Duodenal mucosa (tissue), 2 donors: ENCODE measurements around the gene CYP26C1.

Source experiments
- H3K27ac ChIP-seq: one replicate; pipeline ENCODE4 v1.7.0; 2013; ENCODE audit warnings: low read depth, low read length
- H3K27me3 ChIP-seq, 2 donors: one replicate each; pipeline ENCODE4 v1.7.0; 2013; ENCODE audit warnings: low read length in 2 of 2, control low read depth in 1 of 2; ENCODE audit not compliant: insufficient read depth in 2 of 2, control insufficient read depth in 1 of 2
- H3K36me3 ChIP-seq, 2 donors: one replicate each; pipeline ENCODE4 v1.7.0; 2013; ENCODE audit warnings: low read length in 2 of 2, control low read depth in 1 of 2; ENCODE audit not compliant: insufficient read depth in 2 of 2, control insufficient read depth in 1 of 2
- H3K4me1 ChIP-seq, 2 donors: one replicate each; pipeline ENCODE4 v1.7.0; 2013; ENCODE audit warnings: low read length in 2 of 2, control low read depth in 1 of 2; ENCODE audit not compliant: insufficient read depth in 2 of 2, control insufficient read depth in 1 of 2
- H3K4me3 ChIP-seq, 2 donors: one replicate each; pipeline ENCODE4 v1.7.0; 2013; ENCODE audit warnings: low read length in 2 of 2, low read depth in 1 of 2
- H3K9ac ChIP-seq, 2 donors: one replicate each; pipeline ENCODE4 v1.7.0; 2013; ENCODE audit warnings: low read length in 2 of 2, low read depth in 1 of 2
- H3K9me3 ChIP-seq, 2 donors: one replicate each; pipeline ENCODE4 v1.7.0; 2013; ENCODE audit warnings: low read length in 2 of 2, control low read depth in 1 of 2; ENCODE audit not compliant: control insufficient read depth in 1 of 2

CYP26C1 gene

DNA sequence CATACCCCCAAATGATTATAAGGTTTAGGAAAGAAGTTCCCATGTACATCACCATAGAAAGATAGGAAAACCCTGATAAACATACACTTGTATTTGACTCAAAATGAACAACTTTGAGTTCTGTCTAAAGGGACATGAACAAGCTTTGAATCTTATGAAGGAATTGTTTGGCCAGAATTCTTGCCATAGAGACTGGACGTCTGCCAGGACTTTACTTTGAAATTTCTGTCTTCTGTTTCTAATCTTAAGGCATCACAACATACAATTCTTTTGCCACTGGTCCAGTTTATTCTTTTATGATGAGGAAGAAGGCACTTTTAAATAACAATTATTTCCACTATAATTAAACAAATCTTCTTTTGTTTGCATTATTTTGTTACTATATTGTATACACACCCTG is 26.2 kb upstream of the CYP26C1 start:
- Histone ChIP-seq H3K9me3 (no peaks in the 10 kb centered on the region), H3K4me1 (peaks cover 23 to 25% of the 10 kb centered on the region in 2 donors), H3K36me3 (no peaks in the 10 kb centered on the region), H3K27me3 (no peaks in the 10 kb centered on the region), H3K9ac (no peak overlapping the region), H3K27ac (no peak overlapping the region), H3K4me3 (no peak overlapping the region)

- Histone ChIP-seq H3K9me3 (no peaks in the 10 kb centered on the region), H3K27ac (no peak overlapping the region)
Observed at GRCh38 chr10:93039110-93039509, 21.5 kb upstream of the CYP26C1 start.

DNA sequence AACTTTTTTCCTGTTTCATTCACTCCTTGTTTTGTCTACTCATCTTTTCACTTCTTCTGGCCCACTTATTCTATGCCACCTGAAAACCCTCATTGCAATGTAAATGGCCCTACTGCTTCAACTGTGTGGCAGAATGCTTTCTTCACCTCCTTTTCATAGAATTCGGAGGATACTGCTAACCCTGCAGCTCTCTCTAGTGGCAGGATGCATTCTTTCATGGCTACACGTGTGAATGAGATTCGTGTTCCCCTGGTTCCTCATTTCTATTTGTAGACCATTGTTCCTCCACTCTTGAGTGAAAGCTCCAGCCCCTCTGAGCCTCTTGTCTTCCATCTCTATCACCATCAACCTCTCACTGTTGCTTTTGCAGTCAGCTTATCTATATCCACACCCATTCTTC is 20.9 kb upstream of the CYP26C1 start:
- no peaks in the 10 kb centered on the region for H3K36me3 ChIP-seq
- no peak overlapping the region for H3K27ac ChIP-seq
- no peak overlapping the region for H3K4me3 ChIP-seq
- H3K9me3 ChIP-seq = no peaks in the 10 kb centered on the region
- no peak overlapping the region for H3K9ac ChIP-seq
- H3K27me3 ChIP-seq = no peaks in the 10 kb centered on the region
- peaks cover 3 to 7% of the 10 kb centered on the region in 2 donors for H3K4me1 ChIP-seq

More at GRCh38 chr10:93039110-93039509, 21.5 kb upstream of the CYP26C1 start:
- Histone ChIP-seq H3K36me3 (no peaks in the 10 kb centered on the region), H3K9ac (no peak overlapping the region), H3K4me3 (no peak overlapping the region), H3K27me3 (no peaks in the 10 kb centered on the region), H3K4me1 (peaks cover 8 to 10% of the 10 kb centered on the region in 2 donors)

GRCh38 chr10:93054486-93054885 is 6.1 kb upstream of the CYP26C1 start:
- Histone ChIP-seq H3K4me3 (no peak overlapping the region), H3K36me3 (peaks cover 0 to 3% of the 10 kb centered on the region in 2 donors), H3K27ac (no peak overlapping the region), H3K4me1 (no peaks in the 10 kb centered on the region), H3K9ac (no peak overlapping the region), H3K27me3 (peaks cover 0 to 2% of the 10 kb centered on the region in 2 donors), H3K9me3 (no peaks in the 10 kb centered on the region)

- peaks cover 18 to 38% of the 10 kb centered on the region in 2 donors for H3K27me3 ChIP-seq
- no peaks in the 10 kb centered on the region for H3K9me3 ChIP-seq
- H3K9ac ChIP-seq = no peak overlapping the region
- H3K36me3 ChIP-seq = peaks cover 0 to 3% of the 10 kb centered on the region in 2 donors
- no peak overlapping the region for H3K27ac ChIP-seq
- peaks cover 6 to 11% of the 10 kb centered on the region in 2 donors for H3K4me1 ChIP-seq
- no peak overlapping the region for H3K4me3 ChIP-seq
Observed at GRCh38 chr10:93058139-93058538, 2.5 kb upstream of the CYP26C1 start.

- H3K27ac ChIP-seq = no peak overlapping the region
- peaks cover 0 to 3% of the 10 kb centered on the region in 2 donors for H3K36me3 ChIP-seq
- H3K9me3 ChIP-seq = no peaks in the 10 kb centered on the region
- peaks cover 6 to 11% of the 10 kb centered on the region in 2 donors for H3K4me1 ChIP-seq
- H3K4me3 ChIP-seq = no peak overlapping the region
- no peak overlapping the region for H3K9ac ChIP-seq
- peaks cover 44 to 64% of the 10 kb centered on the region in 2 donors for H3K27me3 ChIP-seq
Observed at GRCh38 chr10:93060887-93061593, 442 bp downstream of the CYP26C1 start.

- peaks cover 52 to 70% of the 10 kb centered on the region in 2 donors for H3K27me3 ChIP-seq
- H3K9me3 ChIP-seq = no peaks in the 10 kb centered on the region
- H3K27ac ChIP-seq = no peak overlapping the region
- H3K4me1 ChIP-seq = peaks cover 6 to 11% of the 10 kb centered on the region in 2 donors
- H3K36me3 ChIP-seq = peaks cover 0 to 3% of the 10 kb centered on the region in 2 donors
- H3K4me3 ChIP-seq = peak overlapping the region; percentile 52 to 60
- H3K9ac ChIP-seq = no peak overlapping the region
Observed at GRCh38 chr10:93061594-93062513, 1.3 kb downstream of the CYP26C1 start.

DNA sequence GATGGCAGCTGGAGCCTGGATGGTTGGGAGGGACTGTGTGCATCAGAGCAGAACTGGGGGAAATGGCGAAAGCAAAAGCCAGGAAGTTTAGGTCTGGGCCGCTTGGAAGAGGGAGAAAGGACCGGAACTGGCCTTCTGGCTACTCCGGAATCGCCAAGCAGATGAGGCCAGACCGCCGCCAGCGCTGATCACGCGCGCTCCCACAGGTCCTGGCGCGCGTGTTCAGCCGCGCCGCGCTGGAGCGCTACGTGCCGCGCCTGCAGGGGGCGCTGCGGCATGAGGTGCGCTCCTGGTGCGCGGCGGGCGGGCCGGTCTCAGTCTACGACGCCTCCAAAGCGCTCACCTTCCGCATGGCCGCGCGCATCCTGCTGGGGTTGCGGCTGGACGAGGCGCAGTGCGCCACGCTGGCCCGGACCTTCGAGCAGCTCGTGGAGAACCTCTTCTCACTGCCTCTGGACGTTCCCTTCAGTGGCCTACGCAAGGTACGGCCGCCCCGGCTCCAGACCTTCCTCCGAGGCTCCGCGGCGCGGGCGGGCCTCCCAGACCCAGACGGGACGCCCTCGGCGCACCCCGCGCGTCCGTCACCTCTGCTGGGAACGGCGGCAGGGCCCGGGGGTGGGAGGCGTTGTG is 2.0 kb downstream of the CYP26C1 start:
- Histone ChIP-seq H3K9me3 (no peaks in the 10 kb centered on the region), H3K36me3 (peaks cover 0 to 3% of the 10 kb centered on the region in 2 donors), H3K4me3 (peak overlapping the region; percentile 52 to 60), H3K27ac (no peak overlapping the region), H3K9ac (no peak overlapping the region), H3K27me3 (peaks cover 60 to 78% of the 10 kb centered on the region in 2 donors), H3K4me1 (peaks cover 6 to 11% of the 10 kb centered on the region in 2 donors)

- peaks cover 67 to 85% of the 10 kb centered on the region in 2 donors for H3K27me3 ChIP-seq
- peak overlapping the region in 1 of 2 donors; percentile 60 for H3K4me3 ChIP-seq
Observed at GRCh38 chr10:93063144-93063976, 2.8 kb downstream of the CYP26C1 start.

More at GRCh38 chr10:93063144-93063976, 2.8 kb downstream of the CYP26C1 start:
- no peak overlapping the region for H3K9ac ChIP-seq
- H3K4me1 ChIP-seq = peaks cover 6 to 12% of the 10 kb centered on the region in 2 donors
- H3K36me3 ChIP-seq = no peaks in the 10 kb centered on the region
- no peak overlapping the region for H3K27ac ChIP-seq
- no peaks in the 10 kb centered on the region for H3K9me3 ChIP-seq
